ENCODE data around the gene GOLGA1. TPM values are rescaled to one million over a fixed set of nuclear protein-coding genes. Genes with fewer than 3 reads are reported as not detected.
"Not testable (repeated sequence)": the region's sequence is repeated elsewhere in the genome, so short reads cannot be mapped to it uniquely, and the experiment has no call there.

The GOLGA1 gene, protein sequence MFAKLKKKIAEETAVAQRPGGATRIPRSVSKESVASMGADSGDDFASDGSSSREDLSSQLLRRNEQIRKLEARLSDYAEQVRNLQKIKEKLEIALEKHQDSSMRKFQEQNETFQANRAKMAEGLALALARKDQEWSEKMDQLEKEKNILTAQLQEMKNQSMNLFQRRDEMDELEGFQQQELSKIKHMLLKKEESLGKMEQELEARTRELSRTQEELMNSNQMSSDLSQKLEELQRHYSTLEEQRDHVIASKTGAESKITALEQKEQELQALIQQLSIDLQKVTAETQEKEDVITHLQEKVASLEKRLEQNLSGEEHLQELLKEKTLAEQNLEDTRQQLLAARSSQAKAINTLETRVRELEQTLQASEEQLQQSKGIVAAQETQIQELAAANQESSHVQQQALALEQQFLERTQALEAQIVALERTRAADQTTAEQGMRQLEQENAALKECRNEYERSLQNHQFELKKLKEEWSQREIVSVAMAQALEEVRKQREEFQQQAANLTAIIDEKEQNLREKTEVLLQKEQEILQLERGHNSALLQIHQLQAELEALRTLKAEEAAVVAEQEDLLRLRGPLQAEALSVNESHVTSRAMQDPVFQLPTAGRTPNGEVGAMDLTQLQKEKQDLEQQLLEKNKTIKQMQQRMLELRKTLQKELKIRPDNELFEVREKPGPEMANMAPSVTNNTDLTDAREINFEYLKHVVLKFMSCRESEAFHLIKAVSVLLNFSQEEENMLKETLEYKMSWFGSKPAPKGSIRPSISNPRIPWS
- 13.5 TPM for total RNA-seq

DNA sequence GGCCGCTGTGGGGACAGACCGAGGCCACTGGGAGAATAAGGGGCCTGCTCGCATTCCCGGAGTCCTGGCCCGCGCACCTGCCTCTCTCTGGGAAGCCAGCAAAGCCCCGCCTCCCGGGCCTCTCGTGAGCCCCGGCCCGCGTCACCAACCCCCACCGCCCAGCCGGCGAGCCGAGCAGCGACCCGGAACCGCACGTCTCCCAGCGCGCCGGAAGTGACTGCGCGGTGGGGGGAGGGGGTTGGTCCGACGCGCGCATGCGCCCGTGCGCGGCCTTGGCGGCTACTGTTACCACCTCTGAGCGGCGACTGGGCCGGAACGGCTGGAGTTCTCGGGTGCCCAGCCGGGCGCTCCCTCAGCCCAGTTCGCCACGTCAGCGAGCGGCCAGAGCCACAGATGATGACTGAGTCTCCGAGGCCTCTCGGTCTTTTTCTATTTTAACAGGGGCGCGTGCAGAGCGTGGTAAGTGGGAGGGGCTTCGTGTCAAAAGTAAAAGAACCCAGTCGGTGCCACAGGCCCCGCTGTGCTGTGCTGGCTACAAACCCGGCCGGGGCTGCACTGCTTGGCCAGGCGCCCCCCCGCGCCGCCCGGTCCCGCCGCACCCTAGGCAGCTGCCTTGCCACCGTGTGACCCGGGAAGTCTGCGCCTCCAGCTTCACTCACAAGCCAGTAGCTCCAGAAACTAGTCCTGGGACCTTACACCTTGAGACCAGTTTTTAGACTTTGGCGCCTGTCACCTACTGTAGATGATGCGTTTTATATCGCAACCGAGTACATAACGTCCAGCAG, at the start of gene GOLGA1:
Gene GOLGA1 (minus strand): TSS at position 190 of the 785 bp plus-strand sequence. CDS start 2,372 bp downstream, outside the sequence.
- peak; percentile 92 for DNase-seq

DNA sequence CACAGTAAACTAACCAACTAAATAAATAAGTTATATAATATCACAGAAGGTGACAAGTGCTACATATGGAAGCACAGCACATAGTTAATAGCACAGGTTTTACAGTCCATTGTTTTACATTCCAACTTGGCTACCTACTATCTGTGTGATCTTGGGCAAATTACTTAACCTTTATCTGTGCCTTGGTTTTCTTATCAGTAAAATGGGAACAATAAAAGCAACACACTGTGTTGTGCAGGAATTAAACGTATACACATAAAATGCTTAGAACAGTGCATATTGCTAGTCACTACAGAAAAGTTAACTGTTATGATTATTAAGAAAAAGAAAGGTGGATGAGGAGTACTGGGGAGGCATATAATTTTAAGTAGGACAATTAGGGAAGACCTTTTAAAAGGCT, 42.8 kb upstream of the GOLGA1 start:
- no peak for DNase-seq

DNA sequence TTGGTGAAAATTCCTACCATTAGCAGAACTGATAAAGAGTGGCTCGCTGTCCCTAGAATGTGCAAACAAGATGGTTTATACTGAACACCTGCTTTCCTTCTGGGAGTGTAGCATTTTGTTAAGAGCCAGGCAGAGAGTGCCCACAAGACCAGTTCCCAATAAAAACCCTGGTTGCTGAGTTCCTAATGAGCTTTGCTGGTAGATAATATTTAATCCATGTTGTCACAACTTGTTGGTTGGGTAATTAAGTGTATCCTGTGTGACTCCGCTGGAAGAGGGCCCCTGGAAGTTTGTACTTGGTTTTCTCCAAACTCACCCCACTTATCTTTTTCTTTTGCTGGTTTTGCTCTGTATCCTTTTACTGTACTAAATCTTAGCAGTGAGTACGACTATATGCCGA, 39.5 kb upstream of the GOLGA1 start:
- no peak for DNase-seq

DNA sequence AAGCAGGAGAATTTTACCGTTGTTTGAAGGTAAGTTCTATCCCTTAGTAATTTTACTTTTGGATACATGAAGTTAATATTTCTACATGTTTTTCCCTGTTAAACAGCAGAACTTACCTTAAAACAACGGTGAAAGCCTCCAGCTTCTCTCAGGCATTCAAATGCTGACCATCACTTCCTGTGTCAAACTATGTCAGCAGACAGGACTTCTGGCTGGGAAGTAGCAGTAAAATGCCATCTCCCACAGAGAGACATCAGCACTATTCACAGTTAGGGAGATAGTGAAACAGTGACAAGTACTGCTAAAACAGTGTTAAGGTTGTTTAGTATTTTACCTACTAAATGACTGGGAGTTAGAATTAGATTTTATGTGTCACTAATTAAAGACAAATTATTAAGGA, 34.2 kb upstream of the GOLGA1 start:
- no peak for DNase-seq

DNA sequence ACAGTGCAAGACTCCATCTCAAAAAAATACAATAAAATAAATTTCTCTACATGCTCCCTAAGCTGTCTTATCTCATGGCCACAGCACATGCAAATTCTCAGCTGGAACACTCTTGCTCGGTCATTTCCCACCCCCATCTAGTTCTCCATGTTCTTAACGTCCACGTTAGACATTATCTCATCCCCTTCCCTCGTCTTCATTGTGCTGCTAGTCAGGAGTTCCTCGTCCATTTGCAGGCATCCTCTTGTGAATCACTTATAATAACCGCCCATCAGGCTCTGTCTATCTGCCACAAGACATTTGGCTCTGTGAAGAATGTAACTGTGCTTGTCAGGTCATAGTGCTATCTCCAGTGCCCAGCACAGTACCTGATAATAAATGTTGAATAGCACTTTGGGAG, 32.9 kb upstream of the GOLGA1 start:
- no peak for DNase-seq

DNA sequence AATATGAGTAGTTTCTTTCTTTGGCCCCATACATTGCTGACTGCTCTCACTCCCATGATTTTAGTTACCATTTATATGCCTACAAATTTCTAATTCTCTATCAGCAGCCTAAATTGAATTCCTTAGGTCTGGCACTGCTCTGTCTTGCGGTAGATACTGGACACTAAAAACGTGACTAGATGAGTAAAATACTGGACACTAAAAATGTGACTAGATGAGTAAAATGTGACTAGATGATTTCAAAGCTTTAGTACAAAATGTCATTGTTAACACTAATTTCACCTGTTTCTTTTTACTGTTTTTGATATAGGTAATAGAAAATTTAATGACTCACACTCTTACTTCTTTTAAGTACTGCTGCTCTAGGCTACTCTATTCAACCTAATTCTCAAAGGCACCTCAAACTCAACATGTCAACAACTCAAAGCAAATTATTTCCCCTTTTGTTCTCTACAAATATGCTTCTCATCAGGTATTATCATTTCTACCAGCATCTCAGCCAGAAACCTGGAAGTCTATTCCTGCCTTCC, 31.4 kb upstream of the GOLGA1 start:
- no peak for DNase-seq

DNA sequence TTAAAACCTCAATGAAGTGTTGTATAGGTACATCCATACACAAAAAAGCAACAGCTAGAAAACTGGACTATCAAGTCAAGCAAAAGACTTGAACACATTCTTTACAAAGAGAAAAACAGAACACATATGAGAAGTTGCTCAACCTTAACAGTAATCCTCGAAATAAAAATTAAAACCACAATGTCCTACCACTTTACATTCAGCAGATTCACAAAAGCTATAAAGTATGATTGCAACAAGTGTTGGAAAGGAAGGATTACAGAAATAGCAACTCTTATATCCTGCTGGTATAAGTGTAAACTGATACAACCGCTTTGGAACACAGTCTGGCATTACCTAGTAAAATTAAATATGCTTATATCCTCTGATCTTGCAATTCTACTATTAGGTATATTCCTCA, 28.5 kb upstream of the GOLGA1 start:
- no peak for DNase-seq

DNA sequence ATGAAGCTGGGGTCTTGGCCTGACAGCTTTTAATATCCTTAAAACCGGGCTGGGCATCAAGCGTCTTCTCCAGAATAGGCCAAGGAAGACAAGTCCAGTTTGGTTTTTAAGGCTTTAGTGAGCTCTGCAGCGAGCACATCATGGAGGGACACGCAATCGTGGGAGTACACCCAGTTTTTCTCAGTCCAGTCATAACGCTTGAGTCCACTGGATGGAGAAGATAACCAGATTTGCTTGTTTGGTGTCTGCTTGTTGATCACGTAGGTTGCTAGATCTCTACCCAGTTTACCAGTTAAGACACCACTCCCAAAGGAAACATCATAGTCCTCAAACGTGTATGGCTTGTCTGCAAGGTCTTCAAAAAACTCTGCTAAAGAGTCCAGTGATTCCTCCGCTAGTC, 27.4 kb upstream of the GOLGA1 start:
- no peak for DNase-seq

DNA sequence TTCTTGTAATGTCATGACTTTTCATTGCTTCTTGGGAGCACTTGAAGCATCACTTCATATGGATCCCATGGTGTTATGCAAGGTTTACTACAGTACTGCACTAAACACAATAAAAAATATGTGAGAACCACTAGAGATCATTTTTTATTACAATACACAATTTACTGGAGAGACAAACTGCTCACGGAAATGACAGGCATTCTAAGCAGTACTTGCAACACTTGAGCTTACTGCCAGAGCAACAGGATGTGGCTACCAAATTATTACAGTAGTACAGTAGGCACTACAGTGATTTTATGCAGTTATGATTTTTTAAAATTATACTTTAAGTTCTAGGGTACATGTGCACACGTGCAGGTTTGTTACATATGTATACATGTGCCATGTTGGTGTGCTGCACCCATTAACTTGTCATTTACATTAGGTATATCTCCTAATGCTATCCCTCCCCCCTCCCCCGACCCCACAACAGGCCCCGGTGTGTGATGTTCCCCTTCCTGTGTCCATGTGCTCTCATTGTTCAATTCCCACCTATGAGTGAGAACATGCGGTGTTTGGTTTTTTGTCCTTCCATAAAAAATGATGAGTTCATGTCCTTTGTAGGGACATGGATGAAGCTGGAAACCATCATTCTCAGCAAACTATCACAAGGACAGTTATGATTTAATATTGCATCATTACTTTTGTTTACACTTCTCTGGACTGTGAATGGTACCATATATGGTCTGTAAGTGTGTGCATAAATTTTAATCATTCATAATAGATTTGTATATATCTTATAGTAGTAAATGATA, 25.1 kb upstream of the GOLGA1 start:
- not testable (repeated sequence) for DNase-seq

DNA sequence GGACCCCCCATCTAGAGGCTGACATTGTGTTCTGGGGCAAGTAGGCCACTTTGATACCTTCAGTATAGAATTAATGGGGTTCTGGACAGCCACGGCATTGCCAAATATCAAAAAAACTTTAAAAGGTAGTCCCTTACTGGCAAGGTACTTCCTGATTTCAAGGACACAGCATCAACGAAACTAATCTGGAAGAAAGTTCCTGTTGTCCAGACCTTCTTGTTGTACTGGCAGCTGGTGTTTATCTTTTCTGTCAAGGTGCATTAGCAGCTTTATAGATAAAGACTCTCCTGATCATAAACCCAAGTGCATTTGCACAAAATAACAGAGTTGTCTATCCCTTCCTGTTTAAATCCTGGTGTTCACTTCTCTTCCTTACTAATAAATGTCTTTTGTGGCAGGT, 23.7 kb upstream of the GOLGA1 start:
- DNase-seq: no peak

DNA sequence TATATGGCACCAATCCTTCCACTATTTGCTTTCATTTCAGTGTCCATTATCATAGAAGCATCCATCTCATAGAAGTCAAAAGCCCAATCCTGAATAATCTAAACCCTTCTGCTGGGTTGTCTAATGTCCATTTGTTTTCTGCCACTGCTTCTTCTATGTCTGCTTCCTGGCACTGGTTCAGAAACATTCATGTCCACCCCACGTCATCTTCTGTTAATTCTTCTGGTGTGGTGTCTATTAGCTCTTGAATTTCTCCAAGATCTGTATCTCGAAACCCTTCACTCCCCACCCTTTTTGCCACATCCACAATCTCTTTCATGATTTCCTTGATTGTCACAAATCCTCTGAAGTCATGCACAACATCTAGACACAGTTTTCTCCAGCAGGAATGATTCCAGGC, 23.2 kb upstream of the GOLGA1 start:
- DNase-seq: no peak

DNA sequence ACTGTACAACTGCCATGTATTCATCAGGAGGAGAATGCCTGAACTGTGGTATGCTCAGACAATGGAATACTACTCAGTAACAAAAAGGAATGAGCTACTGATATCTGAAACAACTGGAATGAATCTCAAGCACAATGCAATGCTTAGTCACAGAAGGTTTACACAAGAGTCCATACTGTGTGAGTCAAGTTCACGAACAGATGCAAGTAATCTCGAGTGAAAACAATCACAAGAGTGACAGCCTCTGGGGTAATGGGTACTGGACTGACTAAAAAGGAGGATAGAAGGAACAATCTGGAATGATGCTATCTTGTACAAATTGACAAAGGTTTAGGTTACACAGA, 19.5 kb upstream of the GOLGA1 start:
- DNase-seq: no peak

DNA sequence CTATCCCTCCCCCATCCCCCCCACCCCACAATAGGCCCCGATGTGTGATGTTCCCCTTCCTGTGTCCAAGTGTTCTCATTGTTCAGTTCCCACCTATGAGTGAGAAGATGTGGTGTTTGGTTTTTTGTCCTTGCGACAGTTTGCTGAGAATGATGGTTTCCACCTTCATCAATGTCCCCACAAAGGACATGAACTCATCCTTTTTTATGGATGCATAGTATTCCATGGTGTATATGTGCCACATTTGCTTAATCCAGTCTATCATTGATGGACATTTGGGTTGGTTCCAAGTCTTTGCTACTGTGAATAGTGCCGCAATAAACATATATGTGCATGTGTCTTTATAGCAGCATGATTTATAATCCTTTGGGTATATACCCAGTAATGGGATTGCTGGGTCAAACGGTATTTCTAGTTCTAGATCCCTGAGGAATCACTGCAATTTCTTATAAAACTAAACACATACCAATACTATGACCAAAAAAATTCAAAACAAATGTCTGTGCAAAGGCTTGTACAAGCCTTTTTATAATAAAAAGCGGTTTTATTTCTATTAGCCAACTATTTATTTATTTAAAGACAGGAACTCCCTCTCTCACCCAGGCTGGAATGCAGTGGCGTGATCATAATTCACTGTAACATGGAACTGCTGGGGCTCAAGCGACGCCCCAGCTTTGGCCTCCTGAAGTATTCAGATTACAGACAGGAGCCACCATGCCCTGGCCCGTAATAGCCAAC, 19.0 kb upstream of the GOLGA1 start:
- not testable (repeated sequence) for DNase-seq

DNA sequence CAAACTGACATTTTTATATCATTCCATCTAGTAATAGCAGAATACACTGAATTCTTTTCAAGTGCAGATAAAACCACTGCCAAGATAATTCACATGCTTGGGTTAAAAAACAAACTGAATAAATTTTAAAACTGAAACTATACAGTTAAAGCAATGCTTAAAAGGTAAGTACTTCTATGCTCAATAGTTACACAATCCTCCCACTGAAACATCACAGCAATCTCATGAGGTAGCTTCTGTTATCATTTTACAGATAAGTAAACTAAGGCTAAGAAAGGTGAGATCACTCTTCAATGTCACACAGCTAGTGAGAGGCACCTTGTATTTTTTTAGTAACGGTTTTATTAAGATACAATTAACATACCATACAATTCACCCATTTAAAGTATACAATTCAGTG, 13.4 kb upstream of the GOLGA1 start:
- no peak for DNase-seq

DNA sequence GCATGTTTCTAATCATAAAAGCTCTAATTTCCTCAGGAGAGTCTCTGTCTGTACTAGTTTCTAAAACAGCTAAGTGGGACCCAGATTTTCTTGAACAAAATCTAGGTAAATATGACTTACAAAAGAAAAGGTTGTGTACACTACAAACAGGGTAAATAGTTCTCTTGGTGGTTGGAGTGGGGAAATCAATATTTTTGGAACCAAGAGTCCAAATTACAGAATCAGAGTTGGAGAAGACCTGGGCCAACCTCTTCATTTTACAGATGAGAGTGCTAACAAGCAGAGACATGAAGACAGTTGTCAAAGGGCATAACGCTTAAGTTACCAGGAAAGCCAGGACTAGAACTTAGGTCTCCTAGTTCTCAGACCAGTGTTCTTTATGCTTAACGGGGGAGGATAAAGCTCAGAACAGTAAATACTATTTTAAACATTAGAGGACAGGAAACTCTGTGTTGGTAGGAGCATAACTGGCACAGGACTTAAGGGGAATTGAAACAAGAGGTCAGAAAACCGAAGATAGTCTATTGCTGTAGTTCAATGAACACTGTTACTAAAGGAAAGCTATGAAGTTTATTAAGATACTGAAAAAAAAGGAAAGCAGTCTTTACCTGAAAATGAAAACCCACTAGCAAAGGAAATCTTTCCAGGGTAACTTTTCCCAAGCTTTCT, 9.3 kb upstream of the GOLGA1 start:
- no peak for DNase-seq

DNA sequence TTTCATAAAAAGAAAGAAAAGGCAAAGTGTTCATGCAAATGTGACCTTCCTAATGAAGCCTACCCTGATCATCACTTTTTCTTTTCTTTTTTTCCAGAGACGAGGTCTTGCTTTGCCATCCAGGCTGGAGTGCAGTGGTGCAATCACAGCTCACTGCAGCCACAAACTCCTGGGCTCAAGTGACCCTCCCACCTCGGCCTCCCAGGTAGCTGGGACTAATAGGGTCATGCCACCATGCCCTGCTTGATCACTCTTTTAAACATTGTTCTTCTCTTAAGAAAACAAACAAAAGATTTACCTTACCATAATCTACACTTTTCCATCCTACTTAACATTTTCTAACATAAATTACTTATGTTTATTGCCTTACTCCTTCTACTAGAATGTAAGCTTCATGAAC, 8.5 kb upstream of the GOLGA1 start:
- DNase-seq: no peak

DNA sequence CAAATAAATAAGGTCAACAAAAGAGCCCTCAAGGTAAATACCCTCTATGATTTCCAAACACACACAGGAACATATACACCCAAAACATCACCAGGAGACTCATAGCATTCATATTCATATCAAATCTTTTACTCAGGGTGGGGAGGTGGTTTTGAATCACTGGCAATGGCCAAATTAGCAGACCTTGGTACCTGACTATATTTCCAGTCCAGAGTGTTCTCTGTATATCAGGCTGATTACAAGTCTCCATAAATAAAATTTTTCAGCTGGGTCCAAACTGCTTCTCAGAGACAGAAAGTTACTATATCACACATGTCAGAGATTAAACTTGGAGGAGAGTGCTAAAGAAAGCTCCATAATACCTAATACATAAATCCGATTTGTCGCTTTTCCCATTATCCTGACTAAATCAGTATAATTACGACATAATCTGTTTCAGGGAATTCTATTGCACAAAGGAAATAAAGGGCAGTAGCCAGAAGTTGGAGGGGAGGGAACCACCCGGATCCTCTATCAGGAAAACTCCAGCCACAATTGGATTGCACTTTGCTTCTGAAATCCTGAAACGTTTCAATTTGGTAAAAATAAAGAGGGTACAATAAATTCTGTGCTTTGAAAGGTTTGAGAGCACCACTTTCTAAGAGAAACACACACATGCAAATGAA, 7.0 kb upstream of the GOLGA1 start:
- no peak for DNase-seq

DNA sequence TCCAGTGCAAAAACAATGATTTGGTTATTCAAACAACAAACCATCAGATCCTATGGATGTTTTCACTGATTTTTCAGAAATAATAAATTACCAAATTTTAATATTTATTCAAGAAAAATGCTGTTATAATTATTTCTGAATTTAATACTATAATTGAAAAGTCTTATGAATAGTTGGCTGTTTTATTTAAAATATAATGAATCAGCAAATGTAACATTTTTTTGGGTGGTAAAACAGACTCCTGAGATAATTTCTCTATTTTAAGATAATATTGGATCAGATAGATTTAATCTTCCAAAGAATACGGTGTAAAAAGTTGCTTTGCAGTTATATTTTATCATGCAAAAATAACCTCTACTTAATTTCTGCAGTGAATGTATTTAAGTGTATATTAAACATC, 5.3 kb upstream of the GOLGA1 start:
- DNase-seq: no peak

DNA sequence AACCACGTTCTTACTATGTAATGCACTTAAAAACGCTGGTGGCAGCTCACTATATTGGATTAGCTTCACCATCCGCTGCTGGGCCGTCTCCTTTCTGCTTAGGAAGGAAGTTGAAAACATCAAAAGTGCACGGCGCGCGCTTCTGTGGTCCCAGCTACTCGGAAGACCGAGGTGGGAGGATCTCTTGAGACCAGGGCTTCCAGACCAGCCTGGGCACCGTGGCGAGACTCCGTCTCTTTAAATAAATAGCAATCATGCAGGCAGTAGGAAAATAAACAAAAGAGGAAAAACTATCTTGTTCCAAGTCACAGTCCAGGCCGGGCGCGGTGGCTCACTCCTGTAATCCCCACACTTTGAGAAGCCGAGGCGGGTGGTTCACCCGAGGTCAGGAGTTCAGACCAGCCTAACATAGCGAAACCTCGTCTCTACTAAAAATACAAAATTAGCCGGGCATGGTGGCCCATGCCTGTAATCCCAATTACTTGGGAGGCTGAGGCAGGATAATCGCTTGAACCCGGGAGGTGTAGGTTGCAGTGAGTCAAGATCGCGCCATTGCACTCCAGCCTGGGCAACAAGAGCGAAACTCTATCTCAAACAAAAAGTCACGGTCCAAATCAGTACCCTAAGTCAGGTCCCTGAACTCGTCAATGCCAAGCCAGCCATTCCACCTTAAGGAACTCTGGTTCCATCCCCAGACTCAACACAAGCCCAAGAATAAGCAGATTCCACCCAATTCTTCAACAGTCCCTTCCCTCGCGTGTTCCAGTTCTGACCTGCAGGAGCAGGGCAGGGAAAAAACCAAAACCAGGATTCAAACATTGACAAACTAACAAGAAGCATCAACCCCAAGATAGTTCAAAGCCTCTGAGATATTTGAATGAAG, 1.0 kb upstream of the GOLGA1 start:
- DNase-seq: peak; percentile 3

All from skin of body (tissue), 2 donors.